HL-60 (cell line): ENCODE results near the gene C14orf132.

Experiments used
- CTCF ChIP-seq: IDR thresholded peaks from one replicate; pipeline ENCODE4 v1.5.1; 2011; ENCODE audit warnings: low read length, control low read depth, inconsistent platforms; ENCODE audit not compliant: insufficient read depth
- POLR2AphosphoS5 ChIP-seq: IDR thresholded peaks from 2 replicates; pipeline ENCODE4 v1.6.1; 2012; ENCODE audit warnings: low read depth
- REST ChIP-seq: IDR thresholded peaks from 2 replicates; pipeline ENCODE4 v1.6.1; 2012; ENCODE audit warnings: low read depth; ENCODE audit not compliant: insufficient replicate concordance

GRCh38 chr14:96001866-96002497, 37.2 kb upstream of the C14orf132 start:
- TF ChIP-seq POLR2AphosphoS5 (no peak), CTCF (no peak), REST (no peak)
